ENCODE measurements around the gene ANAPC1. TPM values are rescaled to one million over a fixed set of nuclear protein-coding genes. Genes with fewer than 3 reads are reported as not detected.

The ANAPC1 gene
- total RNA-seq, 1 donor from 2014 or later, result 17.0 TPM

GRCh38 chr2:111924617-111925107, 40.7 kb upstream of the ANAPC1 start:
- Histone ChIP-seq H3K4me1 (peaks cover 19% of the 10 kb centered on the region), H3K4me3 (no peak overlapping the region), H3K27ac (replicated peaks) (no peak overlapping the region), H3K9me3 (replicated peaks) (no peaks in the 10 kb centered on the region), H3K36me3 (peaks cover 7% of the 10 kb centered on the region), H3K27me3 (ENCODE audit: low read depth) (no peaks in the 10 kb centered on the region)
- no peak for TF ChIP-seq CTCF (IDR thresholded peaks at IDR 0.05; ENCODE audit: borderline replicate concordance)
- DNase-seq, result no peak
- intact Hi-C loops (cut with micrococcal nuclease), result no loop called here

GRCh38 chr2:111923276-111923804, 39.3 kb upstream of the ANAPC1 start:
- no peaks in the 10 kb centered on the region for H3K27me3 ChIP-seq (ENCODE audit: low read depth)
- no peak for DNase-seq
- intact Hi-C loops (cut with micrococcal nuclease), result no loop called here

DNA sequence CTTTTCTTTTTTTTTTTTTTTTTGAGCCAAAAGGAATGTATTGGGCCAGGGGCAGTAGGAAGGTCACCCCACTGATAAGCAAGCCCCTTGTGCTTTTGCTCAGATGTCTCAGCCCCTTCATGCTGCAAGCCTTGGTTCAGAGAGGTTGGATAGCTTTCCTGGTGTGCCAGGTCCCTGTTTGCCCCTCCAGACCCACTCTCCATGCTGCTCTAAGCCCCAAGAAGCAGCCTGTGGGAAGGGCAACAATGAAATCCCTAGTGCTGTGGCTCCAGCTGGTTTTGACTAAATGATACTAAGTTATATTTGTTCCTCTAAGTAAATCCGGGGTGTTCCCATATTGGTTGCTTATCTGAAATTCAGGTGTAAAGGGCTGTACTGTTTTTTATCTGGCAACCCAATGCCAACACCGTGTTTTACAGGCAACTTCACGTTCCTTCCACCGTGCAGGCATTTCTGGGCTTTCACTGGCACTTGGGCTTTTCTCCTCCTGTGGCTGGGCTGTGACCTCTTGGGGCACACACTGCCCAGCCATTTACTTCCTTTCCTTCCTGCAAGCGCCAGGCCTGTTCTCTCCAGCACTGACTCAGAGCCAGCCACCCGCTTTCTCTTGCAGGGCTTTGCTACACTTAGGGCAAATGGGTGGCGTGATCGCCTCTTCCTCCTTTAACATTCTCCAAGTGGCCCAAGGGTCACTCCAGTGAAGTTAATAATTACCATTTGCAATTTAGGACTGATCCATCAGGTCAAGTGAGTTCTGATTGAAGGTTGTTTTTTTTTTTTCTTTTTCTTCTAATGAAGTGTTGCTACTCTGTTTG, 36.0 kb upstream of the ANAPC1 start:
- Histone ChIP-seq H3K27ac (replicated peaks) (peak overlapping the region; percentile 29), H3K36me3 (peaks cover 6% of the 10 kb centered on the region), H3K4me3 (no peak overlapping the region), H3K27me3 (ENCODE audit: low read depth) (no peaks in the 10 kb centered on the region), H3K9me3 (replicated peaks) (no peaks in the 10 kb centered on the region), H3K4me1 (peaks cover 17% of the 10 kb centered on the region)
- DNase-seq, result peak; percentile 34
- TF ChIP-seq CTCF (IDR thresholded peaks at IDR 0.05; ENCODE audit: borderline replicate concordance), result no peak
- intact Hi-C loops (cut with micrococcal nuclease), result no loop called here

More at GRCh38 chr2:111923276-111923804, 39.3 kb upstream of the ANAPC1 start:
- Histone ChIP-seq H3K4me3 (no peak overlapping the region), H3K4me1 (peaks cover 28% of the 10 kb centered on the region), H3K36me3 (no peaks in the 10 kb centered on the region), H3K27ac (replicated peaks) (no peak overlapping the region), H3K9me3 (replicated peaks) (no peaks in the 10 kb centered on the region)
- no peak for TF ChIP-seq CTCF (IDR thresholded peaks at IDR 0.05; ENCODE audit: borderline replicate concordance)

DNA sequence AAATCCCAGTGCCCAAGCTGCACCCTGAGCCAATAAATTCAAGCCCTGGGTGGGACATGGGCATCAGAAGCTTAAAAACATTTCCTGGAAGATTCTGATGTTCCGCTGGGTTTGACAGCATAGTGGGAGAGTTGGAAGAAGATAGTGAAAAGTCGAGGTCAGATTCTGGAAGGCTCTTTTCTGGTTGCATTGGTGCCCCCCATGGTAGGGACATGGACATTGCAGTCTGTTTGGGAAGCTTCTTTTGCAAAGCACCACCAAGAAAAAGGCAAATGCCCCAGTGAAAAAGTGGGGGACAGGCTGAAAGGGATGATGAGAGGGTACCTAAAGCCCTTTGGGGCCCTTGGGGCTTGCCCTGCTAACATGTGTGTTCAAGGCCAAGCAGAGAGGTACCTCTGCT, 35.4 kb upstream of the ANAPC1 start:
- Histone ChIP-seq H3K9me3 (replicated peaks) (no peaks in the 10 kb centered on the region), H3K27ac (replicated peaks) (peak overlapping the region; percentile 29), H3K4me1 (peaks cover 17% of the 10 kb centered on the region), H3K27me3 (ENCODE audit: low read depth) (no peaks in the 10 kb centered on the region), H3K36me3 (peaks cover 6% of the 10 kb centered on the region), H3K4me3 (no peak overlapping the region)
- no peak for DNase-seq
- intact Hi-C loops (cut with micrococcal nuclease), result no loop called here
- TF ChIP-seq CTCF (IDR thresholded peaks at IDR 0.05; ENCODE audit: borderline replicate concordance), result peak; percentile 29

GRCh38 chr2:111918383-111918806, 34.4 kb upstream of the ANAPC1 start:
- Histone ChIP-seq H3K36me3 (peaks cover 6% of the 10 kb centered on the region), H3K9me3 (replicated peaks) (no peaks in the 10 kb centered on the region), H3K27ac (replicated peaks) (no peak overlapping the region), H3K4me3 (no peak overlapping the region), H3K4me1 (peaks cover 17% of the 10 kb centered on the region), H3K27me3 (ENCODE audit: low read depth) (no peaks in the 10 kb centered on the region)
- intact Hi-C loops (cut with micrococcal nuclease), result no loop called here
- TF ChIP-seq CTCF (IDR thresholded peaks at IDR 0.05; ENCODE audit: borderline replicate concordance), result no peak
- DNase-seq, result no peak
